ENCODE data around the gene DACT2.

The DACT2 gene

DNA sequence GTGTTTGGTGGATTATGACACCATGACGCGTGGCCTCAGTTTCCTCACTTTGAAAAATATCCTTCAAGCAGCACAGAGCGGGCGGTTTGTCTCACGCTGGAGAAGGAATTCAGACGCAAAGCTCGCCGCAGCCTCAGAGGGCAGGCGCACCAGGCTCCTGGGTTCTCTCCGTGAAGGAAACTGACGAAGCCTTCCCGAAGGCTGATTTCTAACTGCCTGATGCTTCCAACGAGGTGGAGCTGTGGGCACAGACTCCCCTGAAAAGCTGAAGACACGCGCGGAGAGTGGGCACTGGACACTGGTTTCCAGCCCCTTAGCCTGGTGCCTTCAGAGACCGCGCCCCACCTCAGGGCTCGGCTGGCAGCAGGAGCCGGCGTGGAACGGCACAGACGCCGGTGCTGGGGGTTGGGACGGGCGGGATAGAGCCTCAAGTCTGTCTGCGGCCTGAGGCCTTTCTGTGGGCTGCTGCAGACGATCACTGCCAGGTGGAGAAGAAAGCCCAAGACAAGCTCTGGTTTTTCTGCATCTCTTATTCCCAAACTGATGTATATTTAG lies 56.1 kb downstream of the DACT2 start:
- no peak for DNase-seq (ENCODE audit: low read depth)

DNA sequence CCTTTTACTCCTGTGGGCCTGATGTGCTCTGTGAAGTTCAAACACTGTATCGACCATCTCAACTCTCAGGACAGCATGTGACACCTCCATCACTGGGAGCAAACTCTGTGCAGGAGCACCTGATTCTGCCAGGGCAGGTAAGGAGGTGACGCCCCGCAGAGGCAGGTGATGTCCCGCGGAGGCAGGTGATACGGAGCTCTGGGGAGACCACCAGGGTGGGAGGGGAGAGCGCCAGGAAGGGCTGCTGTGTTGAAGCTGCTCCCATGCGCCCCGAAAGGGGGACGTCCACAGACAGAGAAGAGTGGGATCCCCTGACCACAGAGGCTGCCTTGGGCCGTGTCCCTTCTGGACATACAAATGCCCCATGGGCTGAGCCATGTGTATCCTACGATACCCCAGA lies 58.3 kb downstream of the DACT2 start:
- no peak for DNase-seq (ENCODE audit: low read depth)

GRCh38 chr6:168260420-168260987 lies 59.1 kb downstream of the DACT2 start:
- DNase-seq (ENCODE audit: low read depth), result no peak

- no peak for DNase-seq (ENCODE audit: low read depth)
Observed at GRCh38 chr6:168258795-168259194, 60.8 kb downstream of the DACT2 start.

GRCh38 chr6:168256940-168257339 lies 62.6 kb downstream of the DACT2 start:
- no peak for DNase-seq (ENCODE audit: low read depth)

All from iris pigment epithelial cell (primary cell).